ENCODE measurements around the gene SLC30A7.
"Not testable (repeated sequence)": the region's sequence is repeated elsewhere in the genome, so short reads cannot be mapped to it uniquely, and the experiment has no call there.

Gene SLC30A7

GRCh38 chr1:100895540-100896480 lies at the start of gene SLC30A7:
TSS of gene SLC30A7 (plus strand) at chr1:100896090. CDS start at chr1:100896263, 173 bp downstream.
- DNase-seq, result peak; percentile 72

- DNase-seq, result no peak
Observed at GRCh38 chr1:100847361-100848082, 48.4 kb upstream of the SLC30A7 start.

- no peak for DNase-seq
Observed at GRCh38 chr1:100851726-100852125, 44.2 kb upstream of the SLC30A7 start.

GRCh38 chr1:100852976-100853375 lies 42.9 kb upstream of the SLC30A7 start:
- no peak for DNase-seq

- not testable (repeated sequence) for DNase-seq
Observed at GRCh38 chr1:100855116-100855515, 40.8 kb upstream of the SLC30A7 start.

- DNase-seq, result no peak
Observed at GRCh38 chr1:100860397-100860991, 35.4 kb upstream of the SLC30A7 start.

- DNase-seq, result no peak
Observed at GRCh38 chr1:100861379-100861778, 34.5 kb upstream of the SLC30A7 start.

GRCh38 chr1:100862591-100862990 lies 33.3 kb upstream of the SLC30A7 start:
- DNase-seq, result no peak

- DNase-seq, result no peak
Observed at GRCh38 chr1:100866041-100866900, 29.6 kb upstream of the SLC30A7 start.

- DNase-seq, result no peak
Observed at GRCh38 chr1:100866901-100867206, 29.0 kb upstream of the SLC30A7 start.

- no peak for DNase-seq
Observed at GRCh38 chr1:100868364-100868995, 27.4 kb upstream of the SLC30A7 start.

- no peak for DNase-seq
Observed at GRCh38 chr1:100869996-100870395, 25.9 kb upstream of the SLC30A7 start.

- no peak for DNase-seq
Observed at GRCh38 chr1:100874433-100874832, 21.5 kb upstream of the SLC30A7 start.

- DNase-seq, result peak; percentile 49
Observed at GRCh38 chr1:100875228-100875627, 20.7 kb upstream of the SLC30A7 start.

GRCh38 chr1:100876291-100876690 lies 19.6 kb upstream of the SLC30A7 start:
- DNase-seq, result no peak

GRCh38 chr1:100879422-100879821 lies 16.5 kb upstream of the SLC30A7 start:
- DNase-seq, result no peak

- DNase-seq, result no peak
Observed at GRCh38 chr1:100881687-100882086, 14.2 kb upstream of the SLC30A7 start.

- DNase-seq, result no peak
Observed at GRCh38 chr1:100882698-100883097, 13.2 kb upstream of the SLC30A7 start.

- DNase-seq, result no peak
Observed at GRCh38 chr1:100883963-100884362, 11.9 kb upstream of the SLC30A7 start.

- DNase-seq, result not testable (repeated sequence)
Observed at GRCh38 chr1:100889007-100889406, 6.9 kb upstream of the SLC30A7 start.

GRCh38 chr1:100889869-100890482 lies 5.9 kb upstream of the SLC30A7 start:
- not testable (repeated sequence) for DNase-seq

GRCh38 chr1:100891380-100891779 lies 4.5 kb upstream of the SLC30A7 start:
- no peak for DNase-seq

All from NCI-H510A (cell line).